ENCODE results near the gene CCDC92.
"Not testable (repeated sequence)": the region's sequence is repeated elsewhere in the genome, so short reads cannot be mapped to it uniquely, and the experiment has no call there.

The CCDC92 gene

DNA sequence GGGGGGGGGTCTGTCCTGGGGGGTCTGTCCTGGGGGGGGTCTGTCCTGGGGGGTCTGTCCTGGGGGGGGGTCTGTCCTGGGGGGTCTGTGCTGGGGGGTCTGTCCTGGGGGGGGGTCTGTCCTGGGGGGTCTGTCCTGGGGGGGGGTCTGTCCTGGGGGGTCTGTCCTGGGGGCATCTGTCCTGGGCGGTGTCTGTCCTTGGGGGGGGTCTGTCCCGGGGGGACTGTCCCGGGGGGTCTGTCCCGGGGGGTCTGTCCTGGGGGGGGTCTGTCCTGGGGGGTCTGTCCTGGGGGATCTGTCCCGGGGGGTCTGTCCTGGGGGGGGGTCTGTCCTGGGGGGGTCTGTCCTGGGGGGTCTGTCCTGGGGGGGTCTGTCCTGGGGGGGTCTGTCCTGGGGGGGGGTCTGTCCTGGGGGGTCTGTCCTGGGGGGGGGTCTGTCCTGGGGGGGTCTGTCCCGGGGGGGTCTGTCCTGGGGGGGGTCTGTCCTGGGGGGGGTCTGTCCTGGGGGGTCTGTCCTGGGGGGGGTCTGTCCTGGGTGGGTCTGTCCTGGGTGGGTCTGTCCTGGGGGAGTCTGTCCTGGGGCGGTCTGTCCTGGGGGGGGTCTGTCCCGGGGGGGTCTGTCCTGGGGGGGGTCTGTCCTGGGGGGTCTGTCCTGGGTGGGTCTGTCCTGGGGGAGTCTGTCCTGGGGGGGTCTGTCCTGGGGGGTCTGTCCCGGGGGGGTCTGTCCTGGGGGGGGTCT lies 60.8 kb downstream of the CCDC92 start:
- FAIRE-seq; DNase-seq (ENCODE audit: low spot score): not testable (repeated sequence)

DNA sequence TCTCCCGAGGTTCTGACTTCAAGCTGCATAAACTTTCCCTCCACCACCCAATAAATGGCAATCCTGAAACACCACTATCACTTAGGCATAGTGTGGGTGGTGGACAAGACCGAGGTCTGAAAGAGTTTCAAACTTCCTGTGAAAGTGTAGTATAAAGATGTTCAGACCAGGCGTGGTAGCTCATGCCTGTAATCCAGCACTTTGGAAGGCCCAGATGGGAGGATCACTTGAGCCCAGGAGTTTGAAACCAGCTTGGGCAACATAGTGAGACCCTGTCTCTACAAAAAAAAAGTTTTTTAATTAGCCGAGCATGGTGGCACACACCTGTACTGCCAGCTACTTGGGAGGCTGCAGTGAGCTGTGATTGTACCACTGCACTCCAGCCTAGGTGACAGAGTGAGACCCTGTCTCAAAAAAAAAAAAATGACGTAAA lies 61.9 kb downstream of the CCDC92 start:
- FAIRE-seq = no peak
- no peak for DNase-seq (ENCODE audit: low spot score)

DNA sequence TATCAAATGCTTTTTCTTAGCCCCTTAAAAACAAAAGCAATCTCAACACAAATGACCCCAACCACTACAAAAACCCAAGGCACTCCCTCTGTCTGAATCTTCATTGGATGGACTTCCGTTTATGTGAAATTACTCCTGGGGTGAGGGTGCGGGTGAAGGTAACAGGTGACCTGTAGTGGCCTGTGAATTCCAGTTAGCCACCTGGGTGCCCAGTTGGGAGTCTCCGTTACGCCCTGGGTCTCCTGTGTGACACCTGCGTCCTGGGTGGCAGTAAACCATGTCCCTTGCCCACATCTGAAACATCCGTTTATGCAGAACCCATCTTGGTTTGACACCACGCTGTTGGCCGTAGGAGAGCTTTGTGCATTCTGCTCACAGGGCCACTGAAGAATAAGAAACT lies 62.6 kb downstream of the CCDC92 start:
- FAIRE-seq (no peak), DNase-seq (ENCODE audit: low spot score) (no peak)

DNA sequence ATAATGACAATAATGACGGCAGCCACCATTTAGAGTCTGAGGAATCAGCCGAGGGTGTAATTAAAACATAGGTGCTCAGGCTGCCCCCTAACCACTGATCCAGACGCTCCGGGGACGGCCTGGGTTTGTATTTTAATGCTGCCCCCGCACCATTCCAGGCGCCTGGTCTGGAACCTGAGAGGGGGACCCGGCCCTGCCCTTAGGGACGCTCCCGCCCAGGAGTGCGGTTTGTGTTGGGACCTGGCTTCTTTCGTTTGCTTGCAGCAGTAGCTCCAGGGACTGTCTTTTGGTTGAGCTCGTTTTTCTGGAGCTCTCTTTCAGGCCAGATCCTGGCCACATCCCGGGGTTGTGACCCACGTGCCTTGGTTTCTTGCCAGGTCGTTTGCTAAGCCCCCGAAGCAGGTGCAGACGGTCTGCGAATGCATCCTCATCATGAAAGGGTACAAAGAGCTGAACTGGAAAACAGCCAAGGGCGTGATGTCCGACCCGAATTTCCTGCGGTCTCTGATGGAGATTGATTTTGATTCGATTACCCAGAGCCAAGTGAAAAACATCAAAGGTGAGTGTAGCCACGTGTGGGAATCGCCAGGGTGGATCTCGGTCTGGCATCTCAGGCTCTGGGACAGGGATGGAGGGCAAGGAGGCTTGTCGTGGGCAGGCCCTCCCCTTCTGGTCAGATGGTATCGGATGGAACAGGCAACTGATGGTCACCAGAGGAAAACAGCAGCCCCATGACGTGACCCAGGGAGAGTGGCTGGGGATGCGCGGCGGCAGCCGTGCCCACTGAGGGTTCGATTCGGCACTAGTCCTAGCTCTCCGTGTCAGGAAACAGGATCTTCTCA lies 63.5 kb downstream of the CCDC92 start:
- no peak for FAIRE-seq
- DNase-seq (ENCODE audit: low spot score) = no peak

DNA sequence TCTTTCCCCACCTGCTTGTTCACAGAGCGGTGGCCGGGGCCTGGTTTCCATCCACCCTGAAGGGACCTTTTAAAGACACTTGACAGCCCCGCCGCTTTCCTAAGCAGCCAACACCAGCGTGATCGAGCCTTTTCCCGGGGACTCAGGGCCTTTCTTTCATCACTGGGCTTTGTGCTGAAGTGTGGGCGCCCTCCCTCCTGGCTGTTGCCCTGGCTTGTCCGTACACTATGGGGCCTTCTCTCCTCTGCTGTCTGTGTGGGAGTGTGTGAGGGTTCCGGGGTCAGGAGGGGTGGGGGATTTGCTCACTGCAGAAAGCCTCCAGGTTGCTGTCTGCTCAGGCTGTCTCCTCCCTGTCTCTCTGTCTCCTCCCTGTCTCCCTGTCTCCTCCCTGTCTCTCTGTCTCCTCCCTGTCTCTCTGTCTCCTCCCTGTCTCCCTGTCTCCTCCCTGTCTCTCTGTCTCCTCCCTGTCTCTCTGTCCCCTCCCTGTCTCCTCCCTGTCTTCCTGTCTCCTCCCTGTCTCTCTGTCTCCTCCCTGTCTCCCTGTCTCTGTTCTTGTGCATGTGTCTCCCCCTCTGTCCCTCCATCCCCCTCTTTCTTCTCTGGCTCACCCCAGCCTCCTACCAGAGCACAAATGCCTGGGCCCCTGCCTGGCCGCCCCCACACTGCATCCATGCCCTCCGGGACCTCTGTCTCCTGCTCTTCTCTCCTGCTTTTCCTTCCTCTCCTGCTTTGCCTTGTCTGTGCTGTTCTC lies 64.7 kb downstream of the CCDC92 start:
- no peak for DNase-seq (ENCODE audit: low spot score)
- no peak for FAIRE-seq

DNA sequence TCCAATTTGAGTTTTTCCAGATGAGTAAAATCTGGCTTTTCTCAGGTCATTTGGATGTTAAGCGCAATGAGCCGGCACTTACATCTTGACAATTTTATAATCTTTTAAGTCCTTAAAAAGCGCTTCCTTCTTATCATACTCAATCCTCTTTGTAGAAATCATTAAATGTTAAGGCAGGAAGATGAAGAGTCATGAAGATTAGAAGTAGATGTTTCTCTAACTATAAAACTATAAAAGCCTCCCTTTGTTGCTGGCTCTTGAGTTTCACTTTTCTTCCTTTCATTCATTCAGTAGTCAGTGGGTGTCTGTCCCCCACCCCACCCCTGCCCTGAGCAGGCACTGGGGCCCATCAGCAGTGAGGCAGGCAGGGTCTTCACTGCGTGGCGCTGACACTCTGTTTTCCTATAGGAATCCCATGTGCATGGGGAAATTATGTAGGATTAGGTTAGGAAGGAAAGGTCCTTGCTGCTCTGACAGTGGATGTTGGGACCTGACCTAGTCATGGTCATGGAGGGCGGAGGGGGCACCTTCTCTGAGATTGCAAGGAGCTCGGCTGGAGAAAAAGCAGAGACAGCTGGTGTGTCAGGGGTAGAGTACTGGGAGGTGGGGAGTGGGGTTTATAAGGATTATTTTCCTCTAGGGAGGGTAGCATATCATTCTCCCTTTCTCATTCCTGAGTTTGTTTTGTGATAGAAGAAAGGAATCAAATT lies 65.8 kb downstream of the CCDC92 start:
- no peak for FAIRE-seq
- DNase-seq (ENCODE audit: low spot score) = no peak

DNA sequence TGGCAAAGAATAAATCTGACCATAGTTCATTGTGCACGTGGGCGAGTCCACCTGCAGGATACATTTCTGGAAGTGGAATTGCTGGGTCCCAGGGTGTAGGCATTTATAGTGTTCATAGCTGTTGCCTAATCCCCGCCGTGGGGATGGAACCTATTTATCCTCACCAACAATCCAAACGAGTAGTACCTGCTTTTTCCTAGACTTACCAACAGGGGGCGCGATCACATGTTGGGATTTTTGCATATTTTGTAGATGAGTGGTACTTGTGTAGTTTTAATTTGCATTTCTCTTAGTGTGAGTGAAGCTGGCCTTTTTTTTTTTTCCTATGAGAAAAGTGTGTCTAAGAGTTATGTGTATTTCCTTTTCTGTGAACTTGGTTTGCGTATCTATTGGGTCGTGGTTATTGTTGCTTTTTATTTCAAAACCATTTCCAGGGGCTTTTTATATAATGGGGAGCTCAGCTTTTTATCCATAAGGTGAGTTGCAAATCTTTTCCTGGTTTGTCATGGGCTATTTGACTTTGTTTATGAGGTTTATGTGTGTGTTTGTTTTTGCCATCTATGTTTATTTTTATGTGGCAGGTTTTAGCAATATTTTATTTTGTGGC lies 67.2 kb downstream of the CCDC92 start:
- FAIRE-seq (peak; percentile 45), DNase-seq (ENCODE audit: low spot score) (peak; percentile 43)

DNA sequence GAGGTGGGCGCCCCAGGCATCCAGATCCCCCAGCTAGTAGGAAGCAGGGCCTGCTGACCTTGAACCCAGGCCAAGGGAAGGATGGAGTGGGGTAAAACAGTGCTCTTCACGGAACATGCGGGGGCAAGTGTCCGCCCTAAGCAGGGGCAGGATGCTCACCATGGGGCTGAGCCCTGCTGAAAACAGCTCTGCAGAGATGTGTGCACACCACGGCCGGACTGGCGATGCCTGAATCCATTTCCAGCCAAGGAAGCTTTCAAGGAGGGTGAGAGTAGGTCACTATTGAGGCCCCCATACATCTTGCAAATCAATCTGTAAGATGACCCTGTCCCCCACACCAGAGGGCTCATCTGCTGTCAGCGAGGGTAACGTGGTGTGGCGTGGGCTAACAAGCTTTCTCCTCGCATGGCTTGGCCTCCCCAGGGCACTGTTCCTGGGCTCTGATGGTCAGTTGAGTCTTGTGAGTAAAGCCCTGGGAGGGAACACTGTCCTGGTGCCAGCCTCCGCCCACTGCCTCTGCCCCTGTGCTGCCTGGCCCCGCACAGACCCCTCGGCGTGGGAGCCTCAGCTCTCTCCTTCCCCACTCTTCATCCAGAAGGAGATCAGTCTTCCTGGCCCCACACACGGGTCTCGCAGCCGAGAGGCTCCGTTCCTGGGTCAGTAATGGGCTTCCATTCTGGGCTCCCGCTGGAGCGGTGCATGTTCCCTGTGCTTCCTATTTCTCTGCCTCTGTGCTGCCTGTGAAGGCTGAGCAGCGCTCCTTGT lies 69.1 kb downstream of the CCDC92 start:
- no peak for DNase-seq (ENCODE audit: low spot score)
- no peak for FAIRE-seq

DNA sequence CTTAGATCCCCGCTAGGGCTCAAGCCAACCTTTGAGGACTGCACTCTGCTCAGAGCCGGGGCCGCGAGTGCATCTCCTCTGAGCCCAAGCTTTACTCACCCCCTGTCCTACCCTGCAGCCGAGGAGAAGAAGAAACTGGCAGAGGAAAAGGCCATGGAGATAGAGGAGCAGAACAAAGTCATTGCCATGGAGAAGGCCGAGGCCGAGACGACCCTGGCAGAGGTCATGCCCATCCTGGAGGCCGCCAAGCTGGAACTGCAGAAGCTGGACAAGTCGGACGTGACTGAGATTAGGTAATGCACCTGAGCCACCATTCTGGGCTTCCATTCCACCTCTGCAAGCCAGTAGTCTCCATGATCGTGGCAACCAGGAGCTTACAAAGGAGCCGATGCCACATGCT lies 69.8 kb downstream of the CCDC92 start:
- DNase-seq (ENCODE audit: low spot score) (no peak), FAIRE-seq (no peak)

DNA sequence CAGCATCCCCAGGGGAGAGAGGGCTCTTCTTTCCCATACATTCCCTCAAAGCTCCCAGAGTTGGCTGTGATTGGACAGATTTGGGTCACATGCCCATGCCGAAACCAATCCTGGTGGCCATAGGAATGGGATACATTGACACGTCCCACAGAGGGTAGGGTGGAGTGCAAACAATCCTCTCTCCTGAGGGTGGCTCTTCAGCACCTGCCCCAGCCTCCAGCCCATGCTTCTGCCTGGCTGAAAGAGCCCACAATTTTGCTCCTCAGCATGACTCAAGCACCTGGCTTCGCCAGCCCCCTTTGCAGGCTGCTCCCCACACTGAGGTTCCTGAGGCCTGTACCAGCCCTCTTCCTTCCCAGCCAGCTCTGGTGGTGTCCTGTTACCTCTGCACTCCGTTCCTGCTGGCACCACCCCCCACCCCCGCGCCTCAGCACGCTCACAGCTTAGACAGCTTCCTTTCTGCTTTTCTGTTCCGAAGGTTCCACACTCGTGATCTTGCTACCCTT lies 71.7 kb downstream of the CCDC92 start:
- no peak for FAIRE-seq
- DNase-seq (ENCODE audit: low spot score) = no peak

DNA sequence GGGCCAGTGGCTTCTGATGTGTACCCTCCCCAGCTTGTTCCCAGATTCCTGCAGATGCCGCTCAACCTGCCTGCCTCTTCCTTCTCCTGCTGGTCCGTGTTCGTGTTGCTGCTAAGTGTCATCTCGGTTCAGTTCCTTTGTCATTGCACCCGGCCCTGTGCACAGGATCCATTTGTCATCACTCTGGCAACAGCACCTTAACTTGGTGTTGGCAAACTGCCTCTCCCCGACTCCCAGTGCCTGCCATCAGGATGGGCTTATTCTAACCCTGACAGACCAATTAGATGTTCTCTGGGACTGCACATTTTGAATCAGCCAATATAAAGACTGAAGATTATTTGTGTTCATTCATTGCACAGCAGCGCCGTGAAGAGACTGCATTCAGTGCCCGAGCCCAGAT lies 73.3 kb downstream of the CCDC92 start:
- no peak for FAIRE-seq
- no peak for DNase-seq (ENCODE audit: low spot score)

DNA sequence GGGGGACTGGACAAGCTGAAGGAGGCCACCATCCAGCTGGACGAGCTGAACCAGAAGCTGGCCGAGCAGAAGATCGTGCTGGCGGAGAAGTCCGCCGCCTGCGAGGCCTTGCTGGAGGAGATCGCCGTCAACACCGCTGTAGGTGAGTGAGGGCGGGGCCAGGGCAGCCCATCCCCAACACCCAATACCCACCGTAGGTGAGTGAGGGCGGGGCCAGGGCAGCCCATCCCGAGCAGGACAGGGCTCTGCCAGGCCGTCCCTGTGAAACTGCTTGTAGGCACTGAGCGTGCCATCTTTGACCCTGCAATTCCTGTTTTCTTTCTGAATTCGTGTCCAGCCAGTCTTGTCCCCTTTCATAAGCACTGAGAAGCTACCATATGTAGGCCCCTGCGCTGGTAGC lies 74.0 kb downstream of the CCDC92 start:
- DNase-seq (ENCODE audit: low spot score) (no peak), FAIRE-seq (no peak)

DNA sequence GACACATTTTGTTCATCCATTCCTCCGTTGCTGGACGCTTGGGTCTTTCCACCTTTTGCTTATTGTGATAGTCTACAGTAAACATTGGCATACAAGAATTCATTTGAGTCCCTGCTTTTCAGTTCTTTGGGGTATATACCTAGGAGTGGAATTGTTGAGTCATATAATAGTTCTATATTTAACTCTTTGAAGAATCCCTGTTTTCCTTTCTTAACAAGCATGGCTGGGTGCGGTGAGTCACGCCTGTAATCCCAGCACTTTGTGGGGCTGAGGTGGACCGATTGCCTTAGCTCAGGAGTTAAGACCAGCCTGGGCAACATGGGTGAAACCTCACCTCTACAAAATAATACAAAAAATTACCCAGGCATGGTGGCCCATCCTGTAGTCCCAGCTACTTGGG lies 75.4 kb downstream of the CCDC92 start:
- peak; percentile 62 for DNase-seq (ENCODE audit: low spot score)
- FAIRE-seq = peak; percentile 44

DNA sequence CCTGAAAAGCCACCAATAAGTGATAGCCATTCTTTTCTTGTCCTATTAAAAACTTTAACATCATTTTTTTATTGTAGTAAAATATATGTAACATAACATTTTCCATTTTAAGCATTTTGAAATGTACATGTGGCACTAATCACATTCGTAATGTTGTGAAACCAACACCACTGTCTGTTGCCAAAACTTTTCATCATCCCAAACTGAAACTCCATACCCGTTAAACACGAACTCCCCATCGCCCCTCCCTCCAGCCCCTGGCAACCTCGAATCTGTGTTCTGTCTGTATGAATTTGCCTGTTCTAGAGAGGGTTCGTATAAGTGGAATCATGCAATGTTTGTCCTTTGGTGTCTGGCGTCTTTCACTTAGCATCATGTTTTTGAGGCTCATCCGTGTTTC lies 75.9 kb downstream of the CCDC92 start:
- FAIRE-seq (no peak), DNase-seq (ENCODE audit: low spot score) (no peak)

DNA sequence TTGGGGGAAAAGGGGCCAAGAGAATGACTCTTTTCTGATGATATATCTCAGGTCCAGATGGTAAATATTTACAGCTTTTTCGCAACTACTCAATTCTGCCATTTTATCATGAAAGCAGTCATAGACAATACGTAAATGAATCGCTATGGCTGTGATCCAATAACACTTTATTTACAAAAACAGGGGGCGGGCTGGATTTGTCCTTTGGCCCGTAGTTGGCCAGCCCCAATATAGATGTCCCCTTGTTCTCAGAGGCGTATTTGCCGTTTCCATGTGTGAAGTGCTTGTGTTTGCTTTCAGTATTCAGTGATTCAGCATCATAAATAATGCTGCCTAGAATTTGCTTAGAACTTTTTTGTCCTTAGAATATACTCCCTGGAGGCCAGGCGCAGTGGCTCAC lies 77.2 kb downstream of the CCDC92 start:
- FAIRE-seq (no peak), DNase-seq (ENCODE audit: low spot score) (no peak)

DNA sequence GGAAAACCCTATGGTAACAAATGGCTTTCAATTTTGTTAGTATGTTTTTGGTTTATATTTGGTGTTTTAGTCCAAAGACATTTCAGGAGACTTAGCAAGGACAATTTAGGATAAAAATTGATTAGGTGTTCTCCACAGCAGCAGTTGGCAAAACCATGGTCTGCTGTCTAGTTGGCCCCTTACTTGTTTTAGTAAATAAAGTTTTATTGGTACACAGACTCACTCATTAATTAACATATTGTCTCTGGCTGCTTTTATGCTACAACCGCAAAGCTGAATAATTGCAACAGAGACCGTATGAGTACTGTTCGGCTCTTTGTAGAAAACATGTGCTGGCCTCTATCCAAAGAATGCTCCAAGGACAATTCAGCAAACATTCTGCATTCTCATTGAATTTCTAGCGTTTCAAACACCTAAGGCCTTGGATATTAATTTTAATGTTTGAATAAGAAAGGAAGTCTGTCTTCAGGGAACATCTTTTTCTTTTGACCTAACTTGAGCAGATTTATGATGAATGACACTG lies 77.7 kb downstream of the CCDC92 start:
- DNase-seq (ENCODE audit: low spot score) (no peak), FAIRE-seq (no peak)

DNA sequence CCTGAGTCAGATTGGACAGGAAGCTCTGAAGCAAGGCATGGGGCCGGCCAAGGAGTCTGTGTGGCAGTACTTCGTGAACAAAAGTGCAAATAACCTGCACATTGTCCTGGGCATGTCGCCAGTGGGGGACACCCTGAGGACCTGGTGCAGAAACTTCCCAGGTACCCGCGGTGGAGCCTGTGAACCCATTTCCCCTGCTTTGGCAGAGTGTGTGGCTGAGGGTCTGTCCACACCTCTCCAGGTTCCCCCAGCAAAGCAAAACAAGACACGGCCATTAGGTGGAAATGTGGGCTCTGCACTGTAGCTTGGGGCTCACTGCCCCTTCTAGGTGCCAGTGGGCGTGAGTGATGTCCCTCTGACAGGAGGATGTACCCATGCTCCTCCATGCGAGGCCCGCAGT lies 79.4 kb downstream of the CCDC92 start:
- DNase-seq (ENCODE audit: low spot score) (no peak), FAIRE-seq (no peak)

DNA sequence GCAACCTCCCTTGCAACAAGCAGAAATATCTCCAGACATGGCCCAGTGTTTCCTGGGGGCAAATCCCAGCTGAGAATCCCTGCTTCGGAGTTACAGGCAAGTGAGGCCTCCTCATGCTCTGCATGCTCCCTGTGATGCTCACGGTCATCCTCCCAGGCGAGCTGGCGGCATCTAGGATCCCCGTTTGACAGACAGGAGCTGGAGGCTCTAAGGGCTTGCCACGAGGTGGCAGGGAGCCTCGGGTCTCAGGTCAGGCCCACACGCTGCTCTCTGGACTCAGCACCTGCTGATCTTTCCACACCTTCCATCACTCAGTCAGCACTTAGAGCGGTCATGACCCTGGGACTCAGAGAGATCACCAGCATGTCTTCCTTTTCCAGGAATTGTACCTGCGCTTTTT lies 79.8 kb downstream of the CCDC92 start:
- no peak for FAIRE-seq

DNA sequence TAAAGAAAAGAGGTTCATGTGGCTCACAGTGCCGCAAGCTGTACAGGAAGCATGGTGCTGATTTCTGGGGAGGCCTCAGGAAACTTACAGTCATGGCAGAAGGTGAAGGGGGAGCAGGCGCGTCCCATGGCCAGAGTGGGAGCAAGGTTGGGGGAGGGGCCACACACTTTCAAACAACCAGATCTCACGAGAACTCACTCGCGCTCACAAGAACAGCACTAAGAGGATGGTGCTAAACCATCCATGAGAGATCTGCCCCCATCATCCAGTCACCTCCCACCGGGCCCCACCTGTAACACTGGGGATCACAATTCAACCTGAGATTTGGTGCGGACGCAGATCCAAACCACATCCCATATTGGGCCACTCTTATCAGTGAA lies 80.5 kb downstream of the CCDC92 start:
- FAIRE-seq (no peak), DNase-seq (ENCODE audit: low spot score) (no peak)

More for the DNA sequence above, 79.8 kb downstream of the CCDC92 start:
- DNase-seq (ENCODE audit: low spot score) = no peak
